H9 (cell line): ENCODE results near the gene TMEM38A. TPM values are rescaled to one million over a fixed set of nuclear protein-coding genes. Genes with fewer than 3 reads are reported as not detected.
A peak's percentile ranks its signal among the peaks of the same experiment; 100 is the strongest.

Source experiments
- DNase-seq: peaks from one replicate; pipeline ENCODE4 v3.0.0-alpha.2; 2017
- H2AFZ ChIP-seq: one replicate; pipeline ENCODE4 v1.6.1; 2013; ENCODE audit warnings: mild to moderate bottlenecking, low read length, control low read depth, moderate library complexity
- H2AK5ac ChIP-seq: 2 replicates; pipeline ENCODE4 v1.6.1; 2013; ENCODE audit warnings: low read length, control low read depth, mixed read lengths; ENCODE audit not compliant: insufficient read length
- H2BK120ac ChIP-seq: one replicate; pipeline ENCODE4 v1.6.1; 2013; ENCODE audit warnings: low read depth, mild to moderate bottlenecking, low read length, control low read depth, inconsistent platforms; ENCODE audit not compliant: poor library complexity, severe bottlenecking
- H2BK12ac ChIP-seq: 2 replicates; pipeline ENCODE4 v1.6.1; 2013; ENCODE audit warnings: low read length, control low read depth, mixed read lengths, low read depth; ENCODE audit not compliant: insufficient read length
- H2BK15ac ChIP-seq: 2 replicates; pipeline ENCODE4 v1.6.1; 2013; ENCODE audit warnings: low read depth, low read length, control low read depth
- H2BK20ac ChIP-seq: one replicate; pipeline ENCODE4 v1.6.1; 2013; ENCODE audit warnings: low read depth, mild to moderate bottlenecking, low read length, control low read depth, inconsistent platforms; ENCODE audit not compliant: poor library complexity, severe bottlenecking
- H2BK5ac ChIP-seq: 2 replicates; pipeline ENCODE4 v1.6.1; 2013; ENCODE audit warnings: low read length, control low read depth, mixed read lengths; ENCODE audit not compliant: insufficient read length
- H3K14ac ChIP-seq: 2 replicates; pipeline ENCODE4 v1.6.1; 2013; ENCODE audit warnings: low read length, control low read depth; ENCODE audit not compliant: insufficient read depth
- H3K18ac ChIP-seq: 2 replicates; pipeline ENCODE4 v1.6.1; 2013; ENCODE audit warnings: low read depth, mild to moderate bottlenecking, mixed read lengths, low read length, control low read depth; ENCODE audit not compliant: insufficient read length
- H3K23ac ChIP-seq: 2 replicates; pipeline ENCODE4 v1.6.1; 2013; ENCODE audit warnings: low read length, control low read depth, mixed read lengths, low read depth; ENCODE audit not compliant: insufficient read length
- H3K23me2 ChIP-seq: 2 replicates; pipeline ENCODE4 v1.6.1; 2013; ENCODE audit warnings: low read depth, mild to moderate bottlenecking, mixed read lengths, low read length, control low read depth; ENCODE audit not compliant: insufficient read length, poor library complexity, severe bottlenecking
- H3K27ac ChIP-seq: 2 replicates; pipeline ENCODE4 v1.5.1; 2013; ENCODE audit warnings: low read length, control low read depth, mixed read lengths, low read depth; ENCODE audit not compliant: insufficient read length
- H3K27me3 ChIP-seq: 2 replicates; pipeline ENCODE4 v1.6.1; 2013; ENCODE audit warnings: low read length, control low read depth, inconsistent platforms; ENCODE audit not compliant: insufficient read depth
- H3K4ac ChIP-seq: 2 replicates; pipeline ENCODE4 v1.6.1; 2013; ENCODE audit warnings: low read depth, mild to moderate bottlenecking, control low read depth, inconsistent platforms, low read length, moderate library complexity
- H3K4me1 ChIP-seq: 2 replicates; pipeline ENCODE4 v1.6.1; 2013; ENCODE audit warnings: low read length, control low read depth, inconsistent platforms; ENCODE audit not compliant: insufficient read depth
- H3K4me2 ChIP-seq: 2 replicates; pipeline ENCODE4 v1.6.1; 2013; ENCODE audit warnings: low read length, control low read depth, mixed read lengths; ENCODE audit not compliant: insufficient read length, insufficient read depth
- H3K56ac ChIP-seq: 2 replicates; pipeline ENCODE4 v1.6.1; 2013; ENCODE audit warnings: low read depth, mild to moderate bottlenecking, mixed read lengths, low read length, control low read depth; ENCODE audit not compliant: insufficient read length
- H3K79me1 ChIP-seq: 2 replicates; pipeline ENCODE4 v1.6.1; 2013; ENCODE audit warnings: low read depth, mild to moderate bottlenecking, moderate library complexity, low read length, control low read depth, inconsistent platforms; ENCODE audit not compliant: insufficient read depth, poor library complexity, severe bottlenecking
- H3K79me2 ChIP-seq: 2 replicates; pipeline ENCODE4 v1.6.1; 2013; ENCODE audit warnings: low read length, control low read depth, inconsistent platforms; ENCODE audit not compliant: insufficient read depth
- H3K9ac ChIP-seq: 2 replicates; pipeline ENCODE4 v1.6.1; 2013; ENCODE audit warnings: low read length, control low read depth, mixed read lengths; ENCODE audit not compliant: insufficient read length; ENCODE audit errors: extremely low read depth
- H3K9me3 ChIP-seq: one replicate; pipeline ENCODE4 v1.6.1; 2013; ENCODE audit warnings: low read depth, low read length, inconsistent platforms; ENCODE audit not compliant: control insufficient read depth
- H3T11ph ChIP-seq: one replicate; pipeline ENCODE4 v1.6.1; 2013; ENCODE audit warnings: mild to moderate bottlenecking, low read length, control low read depth, inconsistent platforms
- H4K20me1 ChIP-seq: one replicate; pipeline ENCODE4 v1.6.1; 2013; ENCODE audit not compliant: control insufficient read depth, insufficient read length, insufficient read depth
- H4K5ac ChIP-seq: 2 replicates; pipeline ENCODE4 v1.6.1; 2013; ENCODE audit warnings: low read depth, mild to moderate bottlenecking, mixed read lengths, low read length, control low read depth; ENCODE audit not compliant: insufficient read length
- H4K8ac ChIP-seq: replicated peaks from 2 replicates; pipeline ENCODE4 v1.6.1; 2013; ENCODE audit warnings: low read length, control low read depth, mixed read lengths, low read depth; ENCODE audit not compliant: insufficient read length
- H4K91ac ChIP-seq: 2 replicates; pipeline ENCODE4 v1.6.1; 2013; ENCODE audit warnings: low read depth, mild to moderate bottlenecking, moderate library complexity, mixed read lengths, low read length, control low read depth; ENCODE audit not compliant: insufficient read length
- H3K27ac Mint-ChIP-seq, 3 experiments: 2 replicates in 2 of 3; 3 replicates in 1 of 3; pipeline ENCODE4 v1.8.0; 2020 to 2021; ENCODE audit warnings: mixed read lengths in 3 of 3, mild to moderate bottlenecking in 1 of 3, moderate library complexity in 1 of 3
- H3K27me3 Mint-ChIP-seq: 2 replicates; pipeline ENCODE4 v1.8.0; 2021; ENCODE audit warnings: low read depth, mild to moderate bottlenecking, moderate library complexity, mixed read lengths
- H3K36me3 Mint-ChIP-seq, 3 experiments: 2 replicates in 2 of 3; 3 replicates in 1 of 3; pipeline ENCODE4 v1.8.0; 2020 to 2021; ENCODE audit warnings: low read depth in 3 of 3, mixed read lengths in 3 of 3; ENCODE audit not compliant: insufficient read depth in 1 of 3
- H3K4me1 Mint-ChIP-seq, 2 experiments: 2 replicates each; pipeline ENCODE4 v1.8.0; 2020; ENCODE audit warnings: mixed read lengths in 2 of 2
- H3K4me3 Mint-ChIP-seq, 2 experiments: 2 replicates in 1 of 2; 3 replicates in 1 of 2; pipeline ENCODE4 v1.8.0; 2020 to 2021; ENCODE audit warnings: mild to moderate bottlenecking in 2 of 2, mixed read lengths in 2 of 2, moderate library complexity in 1 of 2
- H3K9me3 Mint-ChIP-seq, 2 experiments: 2 replicates in 1 of 2; 3 replicates in 1 of 2; pipeline ENCODE4 v1.8.0; 2020; ENCODE audit warnings: mild to moderate bottlenecking in 2 of 2, mixed read lengths in 2 of 2, moderate library complexity in 1 of 2
- WGBS: extraction: QIAGEN DNeasy Blood & Tissue Kit; methylation state at CpG from one replicate; pipeline ENCODE4 v1.1.7; 2013; ENCODE audit warnings: missing lambda C conversion rate, low lambda C conversion rate, mixed read lengths; ENCODE audit not compliant: insufficient read length; ENCODE audit errors: extremely low coverage; 5-methylcytosine and 5-hydroxymethylcytosine counted together
- total RNA-seq: library from RNA; stranded (reverse); gene quantifications from 2 replicates; pipeline ENCODE4 v1.2.1, GENCODE V29; 2021
- TF ChIP-seq, protein P1 (sequence below): fragments of 200-600 bp; sonication (generic); conservative IDR thresholded peaks from 3 replicates; pipeline ENCODE4 v1.8.0; 2021; ENCODE audit warnings: antibody characterized with exemption, mild to moderate bottlenecking

The TMEM38A gene
- total RNA-seq, 1 experiment from 2014 or later, result 7.4 TPM

DNA sequence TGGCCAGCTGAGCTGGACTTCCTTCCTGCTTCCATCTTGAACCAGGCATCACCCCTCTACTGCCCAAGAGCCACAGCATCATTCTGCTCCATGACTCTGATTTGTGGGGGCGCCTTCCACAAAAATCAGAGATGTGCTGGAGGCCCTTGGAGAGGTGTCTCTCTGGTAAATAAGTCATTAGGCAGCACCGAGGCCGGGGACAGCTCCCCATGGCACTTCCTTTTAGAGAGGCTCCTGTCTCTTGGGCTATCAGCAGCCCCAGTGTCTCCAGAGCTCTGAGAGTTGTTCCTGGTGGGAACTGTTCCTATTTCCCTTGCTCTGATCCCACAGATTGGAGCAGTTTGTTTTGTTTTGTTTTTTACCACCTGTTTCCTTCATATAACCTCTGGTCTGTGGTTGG lies 78.6 kb downstream of the TMEM38A start:
- Histone ChIP-seq H3K4me1 (no peaks in the 10 kb centered on the region), H3K18ac (no peak overlapping the region), H3K23me2 (no peaks in the 10 kb centered on the region), H3K14ac (no peak overlapping the region), H2AFZ (no peak overlapping the region), H2BK12ac (no peak overlapping the region), H2BK20ac (no peak overlapping the region), H3K27me3 (no peaks in the 10 kb centered on the region), H2AK5ac (no peak overlapping the region), H4K8ac (no peak overlapping the region), H3T11ph (no peak overlapping the region), H3K56ac (no peak overlapping the region), H2BK120ac (no peak overlapping the region), H3K23ac (no peak overlapping the region), H3K4ac (no peak overlapping the region), H4K5ac (no peak overlapping the region), H3K9me3 (no peaks in the 10 kb centered on the region), H3K9ac (no peak overlapping the region), H3K79me2 (no peaks in the 10 kb centered on the region), H4K91ac (no peak overlapping the region), H2BK15ac (no peak overlapping the region), H3K79me1 (no peaks in the 10 kb centered on the region), H3K27ac (no peak overlapping the region), H2BK5ac (no peak overlapping the region), H3K4me2 (no peak overlapping the region), H4K20me1 (no peaks in the 10 kb centered on the region)
- H3K27me3 Mint-ChIP-seq, result peaks cover 4% of the 10 kb centered on the region; the same call in 1 of the 2 replicates
- no peaks in the 10 kb centered on the region for H3K4me1 Mint-ChIP-seq
- H3K36me3 Mint-ChIP-seq, result no peaks in the 10 kb centered on the region
- no peak overlapping the region for H3K4me3 Mint-ChIP-seq
- whole genome bisulfite sequencing, result no CpG with 5 or more reads among the region's 3 CpGs
- H3K9me3 Mint-ChIP-seq, result peaks cover 7% of the 10 kb centered on the region in 2 experiments; a peak in 3 of 5 replicates
- TF ChIP-seq, protein P1, sequence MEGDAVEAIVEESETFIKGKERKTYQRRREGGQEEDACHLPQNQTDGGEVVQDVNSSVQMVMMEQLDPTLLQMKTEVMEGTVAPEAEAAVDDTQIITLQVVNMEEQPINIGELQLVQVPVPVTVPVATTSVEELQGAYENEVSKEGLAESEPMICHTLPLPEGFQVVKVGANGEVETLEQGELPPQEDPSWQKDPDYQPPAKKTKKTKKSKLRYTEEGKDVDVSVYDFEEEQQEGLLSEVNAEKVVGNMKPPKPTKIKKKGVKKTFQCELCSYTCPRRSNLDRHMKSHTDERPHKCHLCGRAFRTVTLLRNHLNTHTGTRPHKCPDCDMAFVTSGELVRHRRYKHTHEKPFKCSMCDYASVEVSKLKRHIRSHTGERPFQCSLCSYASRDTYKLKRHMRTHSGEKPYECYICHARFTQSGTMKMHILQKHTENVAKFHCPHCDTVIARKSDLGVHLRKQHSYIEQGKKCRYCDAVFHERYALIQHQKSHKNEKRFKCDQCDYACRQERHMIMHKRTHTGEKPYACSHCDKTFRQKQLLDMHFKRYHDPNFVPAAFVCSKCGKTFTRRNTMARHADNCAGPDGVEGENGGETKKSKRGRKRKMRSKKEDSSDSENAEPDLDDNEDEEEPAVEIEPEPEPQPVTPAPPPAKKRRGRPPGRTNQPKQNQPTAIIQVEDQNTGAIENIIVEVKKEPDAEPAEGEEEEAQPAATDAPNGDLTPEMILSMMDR, result no peak
- no peak overlapping the region for H3K27ac Mint-ChIP-seq
- DNase-seq, result peak; percentile 51

Other genes starting within 250 kb of the TMEM38A start
- gene EPS15L1, start 189.2 kb upstream of the TMEM38A start, total RNA-seq, result 31.8 and 33.3 TPM in 2 replicates
- gene CALR3, start 165.0 kb upstream of the TMEM38A start, total RNA-seq, result 0.44 and 0.53 TPM in 2 replicates
- gene C19orf44, start 164.7 kb upstream of the TMEM38A start, total RNA-seq, result 5.7 and 6.4 TPM in 2 replicates
- 92.2 and 101 TPM in 2 replicates for gene CHERP, start 118.7 kb upstream of the TMEM38A start, total RNA-seq
- 34.0 and 35.8 TPM in 2 replicates for gene SLC35E1, start 88.7 kb upstream of the TMEM38A start, total RNA-seq
- gene MED26, start 32.9 kb upstream of the TMEM38A start, total RNA-seq, result 11.4 and 13.0 TPM in 2 replicates
- 74.2 and 77.6 TPM in 2 replicates for gene SMIM7, start 995 bp upstream of the TMEM38A start, total RNA-seq
- not detected in 2 replicates for gene NWD1, start 58.7 kb downstream of the TMEM38A start, total RNA-seq
- gene SIN3B, start 168.3 kb downstream of the TMEM38A start, total RNA-seq, result 72.5 and 72.7 TPM in 2 replicates
- not detected in 2 replicates for gene F2RL3, start 227.9 kb downstream of the TMEM38A start, total RNA-seq